Pancreas (tissue), 10 donors: ENCODE results near the gene PMM1. TPM values are rescaled to one million over a fixed set of nuclear protein-coding genes. Genes with fewer than 3 reads are reported as not detected.

ENCODE experiments used
- ATAC-seq, 4 donors: fragments of 200-7000 bp; cut with Tn5 transposase; one replicate each; pipeline versions ENCODE4 v1.8.0 to v1.9.1; 2020; ENCODE audit warnings: mild to moderate bottlenecking in 4 of 4, moderate library complexity in 4 of 4
- DNase-seq, 6 donors: peaks; one replicate each; pipeline ENCODE4 v3.0.0-alpha.2; 2020
- FAIRE-seq: peaks from 2 replicates; lab custom pipeline; 2012; peaks lifted over from hg19 to GRCh38; lab: Jason Lieb, UNC
- H3K27ac ChIP-seq, 4 donors: fragments of 200-600 bp; sonication (generic); 1 replicate in 3 of 4; 2 replicates in 1 of 4; pipeline versions ENCODE4 v1.5.0 to v1.8.0; 2020
- H3K27me3 ChIP-seq, 4 donors: fragments of 200-600 bp; one replicate each; pipeline ENCODE4 v1.8.0; 2021
- H3K36me3 ChIP-seq, 3 donors: fragments of 200-600 bp; sonication (generic) in 1 of 3; one replicate each; pipeline versions ENCODE4 v1.5.0 to v1.8.0; 2020 to 2021
- H3K4me1 ChIP-seq, 3 donors: fragments of 200-600 bp; one replicate each; pipeline ENCODE4 v1.8.0; 2021
- H3K4me3 ChIP-seq, 4 donors: fragments of 200-600 bp; sonication (generic) in 2 of 4; one replicate each; pipeline versions ENCODE4 v1.5.0 to v1.8.0; 2020 to 2021
- H3K9me3 ChIP-seq, 4 donors: fragments of 200-600 bp; one replicate each; pipeline ENCODE4 v1.8.0; 2021
- CTCF ChIP-seq, 4 donors: fragments of 200-600 bp; sonication (generic) in 3 of 4; IDR thresholded peaks; one replicate each; pipeline versions ENCODE4 v1.5.0 to v1.8.0; 2021; ENCODE audit warnings: antibody characterized with exemption in 4 of 4
- WGBS, 2 donors: extraction: QIAGEN DNeasy Blood & Tissue Kit; methylation state at CpG; one replicate each; pipeline ENCODE4 v1.1.7; 2013; 5-methylcytosine and 5-hydroxymethylcytosine counted together
- intact Hi-C, 3 donors: fragments of 100-400 bp; cut with DNase I; formaldehyde crosslinking; loops; one replicate each; pipeline versions ENCODE4 v1.11.1 to v1.14.2; 2022
- polyA plus RNA-seq, 2 donors: library from polyadenylated mRNA; stranded (reverse); fragments of 200-250 nt; gene quantifications; one replicate each; pipeline ENCODE4 v1.2.3, GENCODE V29; 2013
- total RNA-seq, 6 donors: library from RNA; stranded (reverse); fragmentation: NEBNext Ultra II Directional in 4 of 6; extraction: Animal tissue kit (Norgen Biotek cat#: 25700) in 4 of 6; gene quantifications; one replicate each; pipeline versions ENCODE4 v1.2.1 to v1.2.4, GENCODE V29; 2021 to 2023
- donor health status: healthy with polysubstance abuse.
- donor health status: DM: no; HTN: no; CAD: no; lungs with moderate emphysema.
- donor health status: DM: no; HTN: no; CAD: no.
- donor health status: control.
- donor health status: control.
- donor health status: Bipolar disorder and iron deficiency.
- donor health status: DM: yes; HTN: yes; CAD: no.
- donor health status: DM: no; HTN: no; CAD: no.
- donor health status: DM: no; HTN: no; CAD: no.
- donor health status: DM: yes; HTN: yes; CAD: no.

PMM1 gene
- total and polyA plus RNA-seq, 8 donors: 10.3 to 69.2 (median 23.0) TPM

- H3K9me3 ChIP-seq: no peaks in the 10 kb centered on the region
- no peak for FAIRE-seq
- 96 to 97% methylated on average over 7 of the region's 7 CpGs for WGBS, 2 donors
- H3K4me3 ChIP-seq: no peak overlapping the region
- peaks cover 0 to 23% (median 0%) of the 10 kb centered on the region in 3 donors for H3K36me3 ChIP-seq
- peaks cover 14 to 15% (median 15%) of the 10 kb centered on the region in 3 donors for H3K4me1 ChIP-seq
- H3K27ac ChIP-seq: no peak overlapping the region
- no peaks in the 10 kb centered on the region for H3K27me3 ChIP-seq
- no peak for ATAC-seq
- no peak for TF ChIP-seq CTCF (IDR thresholded peaks at IDR 0.05)
- no peak for DNase-seq
- intact Hi-C loops: no loop called here
Measured at GRCh38 chr22:41585898-41586297, 3.7 kb downstream of the PMM1 start.

GRCh38 chr22:41584881-41585280 lies 4.8 kb downstream of the PMM1 start:
- 91 to 96% methylated on average over 6 of the region's 6 CpGs for WGBS, 2 donors
- no peak overlapping the region for H3K27ac ChIP-seq

DNA sequence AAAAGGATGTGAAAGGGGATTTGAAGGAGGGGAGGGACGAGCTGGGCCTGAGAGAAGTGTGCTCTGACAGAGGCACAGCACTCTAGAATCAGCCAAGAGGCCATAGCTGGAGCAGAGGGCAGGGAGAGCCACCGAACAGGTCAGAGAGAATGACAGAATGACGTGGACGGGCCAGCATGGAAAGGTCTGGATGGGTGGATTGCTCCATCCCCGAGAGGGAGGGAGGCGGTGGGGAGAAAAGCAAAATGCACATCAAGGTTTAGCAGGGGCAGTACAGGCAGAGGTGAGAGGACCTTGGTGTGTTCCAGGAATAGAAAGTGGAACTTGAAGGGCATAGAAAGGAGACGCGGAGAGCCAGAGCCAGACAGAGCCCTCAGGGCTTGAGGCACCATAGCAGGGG lies 6.9 kb downstream of the PMM1 start:
- H3K4me1 ChIP-seq: peaks cover 4 to 5% (median 5%) of the 10 kb centered on the region in 3 donors
- H3K27me3 ChIP-seq: no peaks in the 10 kb centered on the region
- H3K36me3 ChIP-seq: peaks cover 0 to 31% (median 0%) of the 10 kb centered on the region in 3 donors
- ATAC-seq (no peak), DNase-seq (no peak), FAIRE-seq (no peak)
- no peaks in the 10 kb centered on the region for H3K9me3 ChIP-seq
- no peak for TF ChIP-seq CTCF (IDR thresholded peaks at IDR 0.05)
- intact Hi-C loops: no loop called here
- no peak overlapping the region for H3K4me3 ChIP-seq
- no peak overlapping the region for H3K27ac ChIP-seq
- 86 to 88% methylated on average over 8 of the region's 8 CpGs for WGBS, 2 donors

More at GRCh38 chr22:41584881-41585280, 4.8 kb downstream of the PMM1 start:
- Histone ChIP-seq H3K27me3 (no peaks in the 10 kb centered on the region), H3K4me1 (peaks cover 14 to 15% (median 15%) of the 10 kb centered on the region in 3 donors), H3K36me3 (peaks cover 0 to 31% (median 0%) of the 10 kb centered on the region in 3 donors), H3K9me3 (no peaks in the 10 kb centered on the region), H3K4me3 (no peak overlapping the region)
- FAIRE-seq: no peak
- intact Hi-C loops: no loop called here
- no peak for DNase-seq
- ATAC-seq: no peak
- TF ChIP-seq CTCF (IDR thresholded peaks at IDR 0.05): no peak

DNA sequence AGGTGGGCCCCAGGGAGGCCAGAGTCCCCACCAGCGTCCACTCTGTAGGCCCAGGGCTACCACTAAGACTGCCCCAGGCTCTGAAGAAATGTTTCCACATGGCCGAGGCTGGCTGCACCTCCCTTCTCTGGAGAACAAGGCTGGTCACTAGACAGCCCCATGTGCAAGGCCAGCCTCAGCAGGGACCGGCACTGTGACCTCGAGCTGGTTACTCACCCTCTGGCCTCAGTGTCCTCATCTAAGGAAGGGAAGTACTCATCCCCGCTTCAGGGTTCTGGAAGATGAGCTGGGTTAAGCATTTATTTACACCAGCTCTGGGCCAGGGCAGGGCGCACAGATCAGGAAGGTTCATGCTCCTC lies 9.7 kb downstream of the PMM1 start:
- FAIRE-seq (no peak), DNase-seq (no peak), ATAC-seq (no peak)
- TF ChIP-seq CTCF (IDR thresholded peaks at IDR 0.05): no peak
- 88 to 90% methylated on average over 6 of the region's 6 CpGs for WGBS, 2 donors
- intact Hi-C loops: no loop called here
- no peaks in the 10 kb centered on the region for H3K4me1 ChIP-seq
- no peak overlapping the region for H3K27ac ChIP-seq
- peaks cover 0 to 40% (median 0%) of the 10 kb centered on the region in 3 donors for H3K36me3 ChIP-seq
- no peak overlapping the region for H3K4me3 ChIP-seq
- H3K9me3 ChIP-seq: no peaks in the 10 kb centered on the region
- no peaks in the 10 kb centered on the region for H3K27me3 ChIP-seq

- WGBS, 2 donors: 94 to 98% methylated on average over 12 of the region's 12 CpGs
- DNase-seq: peak in 1 of 6 donors; percentile 67
- no peaks in the 10 kb centered on the region for H3K9me3 ChIP-seq
- H3K4me1 ChIP-seq: no peaks in the 10 kb centered on the region
- no peak for ATAC-seq
- TF ChIP-seq CTCF (IDR thresholded peaks at IDR 0.05): no peak
- FAIRE-seq: no peak
- H3K27me3 ChIP-seq: no peaks in the 10 kb centered on the region
- no peak overlapping the region for H3K27ac ChIP-seq
- H3K4me3 ChIP-seq: no peak overlapping the region
- peaks cover 0 to 36% (median 0%) of the 10 kb centered on the region in 3 donors for H3K36me3 ChIP-seq
- intact Hi-C loops: no loop called here
Measured at GRCh38 chr22:41579297-41579996, 10.2 kb downstream of the PMM1 start.
